ENCODE data around the gene NHLH2.

Gene NHLH2

GRCh38 chr1:115837740-115838421 is 3.0 kb downstream of the NHLH2 start:
- DNase-seq: no peak

- DNase-seq: no peak
These were observed 3.6 kb downstream of the NHLH2 start for GRCh38 chr1:115837341-115837739.

DNA sequence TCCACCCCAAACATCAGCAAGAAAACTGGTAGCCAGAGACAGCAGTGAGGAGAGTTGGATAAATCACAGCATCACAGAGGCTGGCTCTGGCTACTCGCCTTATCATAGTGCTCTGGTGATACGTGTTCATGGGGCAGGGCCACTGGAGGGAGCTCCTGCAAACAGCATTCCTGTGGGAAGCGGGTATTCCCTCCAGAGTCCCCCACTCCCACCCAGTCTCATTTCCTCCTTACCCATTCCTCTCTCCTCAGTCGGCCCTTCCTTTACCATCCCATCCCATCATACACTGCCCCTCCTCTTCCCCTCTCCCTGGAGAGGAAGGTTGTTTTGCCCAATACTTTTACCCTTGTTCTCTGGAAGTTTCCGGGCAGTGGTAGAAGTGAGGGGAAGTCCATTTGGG is 7.1 kb downstream of the NHLH2 start:
- DNase-seq: no peak

DNA sequence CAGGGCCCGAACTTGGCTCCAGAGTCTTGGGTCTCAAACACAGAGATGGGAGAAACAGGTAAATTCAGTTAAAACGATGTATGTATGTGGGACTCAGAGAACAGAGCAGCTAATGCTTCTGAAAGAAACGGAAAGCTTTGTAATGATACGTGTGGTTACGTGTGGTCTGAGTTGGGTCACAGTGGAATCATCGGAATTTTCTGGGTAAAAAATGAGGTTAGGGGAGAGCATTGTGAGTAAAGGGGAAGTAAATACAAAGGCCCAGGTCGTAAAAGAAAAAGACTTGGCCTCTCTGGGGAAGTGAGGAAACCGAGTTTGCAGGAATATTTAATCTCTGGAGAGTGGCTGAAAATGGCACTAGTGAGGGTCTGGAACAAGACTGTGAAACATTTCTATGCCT is 8.3 kb downstream of the NHLH2 start:
- no peak for DNase-seq

DNA sequence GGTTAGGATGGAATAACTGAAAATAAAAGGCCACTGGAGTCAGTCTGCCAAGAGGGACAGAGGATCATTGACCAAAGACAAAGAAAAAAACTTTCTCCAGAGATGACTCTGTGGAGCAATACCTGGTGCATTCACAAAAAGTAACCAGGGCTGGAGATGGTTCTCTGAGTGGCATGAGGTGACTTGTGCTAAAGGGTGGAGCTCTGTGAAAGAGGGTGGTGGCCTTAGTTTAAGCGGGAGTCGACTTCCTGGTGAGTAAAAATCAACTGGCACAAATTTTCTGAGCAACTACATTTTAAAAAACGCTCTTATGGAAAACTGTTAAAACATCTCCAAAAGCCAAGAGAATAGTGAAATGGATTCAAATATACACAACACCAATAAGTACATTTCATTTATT is 10.0 kb downstream of the NHLH2 start:
- DNase-seq: no peak

DNA sequence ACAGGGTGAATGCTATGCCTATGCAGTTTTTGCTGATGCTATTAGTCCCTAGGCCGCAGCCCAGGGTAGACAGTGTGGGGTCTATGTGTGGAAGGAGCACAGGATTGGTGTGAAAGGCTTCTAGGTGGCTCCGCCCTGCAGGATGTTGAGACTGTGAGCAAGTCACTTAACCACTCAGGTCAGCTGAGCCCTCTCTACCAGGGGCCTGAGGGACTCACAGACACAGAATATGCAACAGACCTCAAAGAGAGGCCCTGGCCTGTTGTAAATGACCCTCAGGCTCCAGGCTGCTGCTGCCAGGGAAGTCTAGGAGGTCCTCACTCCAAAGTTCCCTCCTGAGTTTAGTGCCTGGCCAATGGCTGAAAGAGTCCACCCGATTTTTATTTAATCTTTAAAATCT is 11.0 kb downstream of the NHLH2 start:
- no peak for DNase-seq

GRCh38 chr1:115829023-115829674 is 11.8 kb downstream of the NHLH2 start:
- no peak for DNase-seq

GRCh38 chr1:115828101-115829022 is 12.6 kb downstream of the NHLH2 start:
- DNase-seq: peak in 1 of 2 experiments; percentile 4

- DNase-seq: no peak
These were observed 13.4 kb downstream of the NHLH2 start for GRCh38 chr1:115827452-115828044.

- DNase-seq: no peak
These were observed 14.3 kb downstream of the NHLH2 start for GRCh38 chr1:115826628-115827027.

DNA sequence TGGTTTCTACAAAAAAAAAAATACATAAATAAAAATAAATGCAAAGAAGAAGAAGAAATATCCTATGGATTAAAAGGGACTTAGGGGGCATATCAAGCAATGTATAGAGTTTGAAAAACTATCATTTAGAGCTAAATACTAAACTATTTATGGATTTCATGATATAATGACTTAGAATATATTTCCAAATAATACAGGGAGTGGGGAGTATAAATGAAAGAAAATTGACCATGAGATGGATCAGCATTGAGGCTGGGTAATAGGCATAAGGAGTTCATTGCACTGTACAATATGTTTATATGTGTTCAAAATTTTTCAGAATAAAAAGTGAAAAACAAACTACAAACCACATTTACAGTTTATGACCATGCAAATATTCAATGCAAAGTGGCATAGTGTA is 18.8 kb downstream of the NHLH2 start:
- DNase-seq: no peak

DNA sequence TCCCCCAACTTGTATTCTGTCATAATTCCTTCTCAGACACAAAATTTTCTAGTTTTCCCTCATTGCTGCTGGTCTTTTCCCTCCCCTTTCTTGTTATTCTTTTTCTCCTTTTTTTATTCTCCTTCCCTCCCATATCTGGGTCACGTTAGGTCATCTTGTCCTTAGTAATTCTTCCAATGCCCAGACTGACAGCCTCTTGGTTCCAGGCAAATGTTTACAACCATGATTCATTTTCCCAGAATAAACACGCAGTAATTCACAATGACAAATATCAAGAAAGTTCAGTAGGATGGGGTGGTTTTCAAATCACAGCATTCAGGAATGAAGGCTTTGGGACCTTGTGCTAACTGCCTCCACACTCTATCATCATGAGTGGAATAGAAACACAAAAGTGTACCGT is 25.2 kb downstream of the NHLH2 start:
- DNase-seq: no peak

DNA sequence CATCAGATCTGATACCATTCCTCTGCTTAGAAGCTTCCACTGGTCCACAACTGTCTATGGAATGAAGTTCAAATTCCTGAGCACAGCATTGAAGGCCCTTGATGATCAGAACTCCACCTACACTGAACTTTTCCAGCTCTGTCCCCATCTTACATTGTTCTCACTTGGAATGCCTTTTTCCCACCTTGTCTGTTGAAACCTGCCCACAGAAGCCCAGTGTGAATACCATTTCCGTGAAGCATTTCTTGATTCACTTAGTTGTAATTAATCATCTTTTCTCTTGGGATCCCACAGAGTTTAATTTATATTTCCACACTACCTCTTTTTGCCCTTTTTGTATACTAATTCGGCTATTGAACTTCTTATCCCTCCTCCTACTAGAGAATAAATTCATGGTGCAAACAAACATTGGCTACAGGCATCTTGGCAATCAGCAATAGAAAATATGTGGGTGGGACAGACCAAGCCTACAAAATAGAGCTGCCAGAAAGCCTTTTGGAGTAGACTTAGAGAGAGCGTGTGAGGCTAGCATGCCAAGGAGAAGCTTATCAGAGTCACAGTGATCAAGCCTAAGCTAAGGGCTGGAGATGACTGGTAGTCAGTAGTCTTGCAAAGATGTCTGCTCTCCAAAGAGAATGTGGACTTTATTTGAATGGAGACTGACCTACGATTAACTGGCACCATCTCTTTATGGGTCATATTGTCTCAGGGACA is 26.1 kb downstream of the NHLH2 start:
- DNase-seq: no peak

- DNase-seq: no peak
These were observed 27.2 kb downstream of the NHLH2 start for GRCh38 chr1:115813727-115814126.

DNA sequence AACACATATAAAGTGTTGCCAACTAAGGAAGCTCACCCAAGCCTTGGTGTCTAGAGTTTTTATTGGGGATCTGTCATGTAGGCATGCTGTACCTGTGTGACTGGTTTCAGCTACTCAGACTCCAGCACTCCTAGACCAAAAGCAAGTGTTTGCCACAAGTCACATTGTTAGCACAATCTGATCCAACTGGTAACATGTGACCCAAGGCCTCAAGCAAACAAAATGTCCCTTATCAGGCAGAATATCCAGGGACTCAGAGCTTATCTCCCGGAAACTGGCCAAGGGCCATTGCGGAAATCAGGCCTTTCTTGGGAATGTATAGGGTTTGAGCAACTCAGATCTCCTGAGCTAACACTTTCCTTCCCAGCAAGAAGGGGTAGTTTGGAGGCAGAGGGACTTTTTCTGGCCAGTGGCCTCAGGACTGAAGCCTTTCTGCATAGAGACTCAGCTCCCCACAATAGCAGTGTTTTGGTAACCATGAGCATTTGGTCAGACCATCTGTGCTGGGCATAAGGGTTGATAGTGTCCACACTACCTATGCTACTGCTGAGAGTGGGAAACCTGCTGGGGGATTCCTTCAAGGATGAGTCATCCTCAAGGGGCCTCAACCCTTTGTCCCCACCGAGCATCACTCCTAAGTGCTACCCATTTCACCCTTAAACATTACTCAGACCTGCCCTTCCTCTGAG is 29.6 kb downstream of the NHLH2 start:
- DNase-seq: no peak

- DNase-seq: no peak
These were observed 30.3 kb downstream of the NHLH2 start for GRCh38 chr1:115810609-115811008.

GRCh38 chr1:115809847-115810246 is 31.1 kb downstream of the NHLH2 start:
- no peak for DNase-seq

DNA sequence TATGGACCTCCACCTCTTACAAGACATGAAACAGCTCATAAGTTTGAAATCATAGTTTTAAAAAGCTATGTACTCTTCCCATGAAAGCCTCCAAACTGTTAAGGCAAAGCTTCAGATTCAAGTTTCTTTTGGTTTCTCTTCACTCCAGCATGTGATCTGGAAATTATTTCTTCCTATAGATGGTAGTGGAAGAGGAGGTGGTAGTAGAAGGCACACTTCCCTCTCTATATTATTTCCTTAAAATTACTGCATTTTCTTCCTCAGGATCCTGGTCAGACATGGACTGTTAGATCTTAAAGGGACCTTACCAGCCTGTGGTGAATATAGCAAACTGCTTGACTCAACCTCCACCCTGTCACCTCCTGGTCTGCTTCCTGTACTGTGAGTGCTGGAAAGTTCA is 31.9 kb downstream of the NHLH2 start:
- DNase-seq: no peak

DNA sequence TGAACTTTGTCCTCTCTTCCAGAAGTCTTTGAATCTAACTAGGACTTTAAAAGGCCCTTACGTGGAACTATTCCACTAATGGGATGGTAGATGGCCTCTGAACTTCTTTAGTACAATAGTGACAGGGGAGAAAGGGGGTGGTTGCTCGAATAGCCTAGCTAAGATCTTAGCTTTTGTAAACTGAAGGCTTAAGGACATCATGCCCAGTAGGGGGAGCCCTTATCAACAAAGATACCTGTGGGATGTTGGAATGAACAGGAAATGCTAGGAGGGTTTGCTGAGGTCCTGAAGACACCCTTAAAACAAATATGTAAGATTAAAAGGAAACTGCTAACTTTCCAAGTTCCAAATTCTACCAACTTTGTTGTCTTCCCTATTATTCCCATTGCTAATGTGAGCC is 33.2 kb downstream of the NHLH2 start:
- DNase-seq: peak; percentile 11 to 42

GRCh38 chr1:115805597-115805996 is 35.3 kb downstream of the NHLH2 start:
- no peak for DNase-seq

DNA sequence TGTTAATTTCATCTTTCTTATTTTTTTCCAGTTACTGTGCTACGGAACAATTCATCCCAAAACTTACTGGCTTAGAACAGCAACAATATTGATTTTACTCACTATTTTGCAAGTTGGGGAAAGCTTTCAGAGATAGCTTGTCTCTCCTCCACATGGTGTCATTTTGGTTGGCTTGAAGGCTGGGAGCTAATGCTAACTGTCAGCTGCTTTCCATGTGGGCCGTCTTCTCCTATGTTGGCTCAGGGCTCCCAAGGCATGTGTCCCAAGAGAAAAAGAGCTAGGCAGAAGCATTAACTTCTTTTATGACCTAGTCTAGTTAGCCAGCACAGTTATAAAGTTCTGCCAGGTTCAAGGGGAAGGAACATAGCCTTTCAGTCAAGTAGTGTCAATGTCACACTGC is 38.5 kb downstream of the NHLH2 start:
- DNase-seq: no peak

DNA sequence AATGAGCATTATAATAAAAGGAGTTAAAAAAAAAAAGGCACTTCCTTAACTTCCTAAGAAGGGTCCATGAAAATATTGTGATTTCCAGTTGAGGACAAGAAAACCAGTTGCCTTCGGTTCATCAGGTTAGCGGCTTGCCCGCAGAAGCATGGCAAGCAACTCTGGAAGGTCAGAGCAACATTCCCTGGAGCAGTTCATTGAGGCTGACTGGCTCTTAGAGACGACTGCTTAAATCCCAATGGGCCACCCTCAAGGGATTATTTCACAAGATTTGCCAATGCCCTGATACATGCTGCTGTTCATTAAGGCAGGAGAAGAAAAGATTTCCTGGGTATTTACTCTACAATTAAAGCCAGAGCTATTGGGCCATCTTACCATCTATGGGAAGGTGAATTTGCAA is 43.4 kb downstream of the NHLH2 start:
- no peak for DNase-seq
